Activated naive CD8-positive, alpha-beta T cell treated with anti-CD3 and anti-CD28 coated beads for 36 hours (primary cell): ENCODE results near the gene YY1. TPM values are rescaled to one million over a fixed set of nuclear protein-coding genes. Genes with fewer than 3 reads are reported as not detected.
A peak's percentile ranks its signal among the peaks of the same experiment; 100 is the strongest.

Experiments
- DNase-seq: peaks from one replicate; pipeline ENCODE4 v3.0.0; 2021
- H3K27ac Mint-ChIP-seq: one replicate; pipeline ENCODE4 v1.8.0; 2022; ENCODE audit warnings: mild to moderate bottlenecking, moderate library complexity, mixed read lengths
- H3K27me3 Mint-ChIP-seq: one replicate; pipeline ENCODE4 v1.8.0; 2022; ENCODE audit warnings: mild to moderate bottlenecking, mixed read lengths
- H3K36me3 Mint-ChIP-seq: one replicate; pipeline ENCODE4 v1.8.0; 2021; ENCODE audit warnings: mild to moderate bottlenecking, mixed read lengths
- H3K4me1 Mint-ChIP-seq: one replicate; pipeline ENCODE4 v1.8.0; 2021; ENCODE audit warnings: mixed read lengths
- H3K4me3 Mint-ChIP-seq: one replicate; pipeline ENCODE4 v1.8.0; 2022; ENCODE audit warnings: mild to moderate bottlenecking, moderate library complexity, mixed read lengths
- H3K9me3 Mint-ChIP-seq: one replicate; pipeline ENCODE4 v1.8.0; 2022; ENCODE audit warnings: mixed read lengths
- total RNA-seq, 2 experiments: library from RNA; stranded (reverse); gene quantifications; one replicate each; pipeline ENCODE4 v1.2.3, GENCODE V29; 2021

YY1 gene
- total RNA-seq, 2 experiments from 2014 or later: 109 to 119 TPM

DNA sequence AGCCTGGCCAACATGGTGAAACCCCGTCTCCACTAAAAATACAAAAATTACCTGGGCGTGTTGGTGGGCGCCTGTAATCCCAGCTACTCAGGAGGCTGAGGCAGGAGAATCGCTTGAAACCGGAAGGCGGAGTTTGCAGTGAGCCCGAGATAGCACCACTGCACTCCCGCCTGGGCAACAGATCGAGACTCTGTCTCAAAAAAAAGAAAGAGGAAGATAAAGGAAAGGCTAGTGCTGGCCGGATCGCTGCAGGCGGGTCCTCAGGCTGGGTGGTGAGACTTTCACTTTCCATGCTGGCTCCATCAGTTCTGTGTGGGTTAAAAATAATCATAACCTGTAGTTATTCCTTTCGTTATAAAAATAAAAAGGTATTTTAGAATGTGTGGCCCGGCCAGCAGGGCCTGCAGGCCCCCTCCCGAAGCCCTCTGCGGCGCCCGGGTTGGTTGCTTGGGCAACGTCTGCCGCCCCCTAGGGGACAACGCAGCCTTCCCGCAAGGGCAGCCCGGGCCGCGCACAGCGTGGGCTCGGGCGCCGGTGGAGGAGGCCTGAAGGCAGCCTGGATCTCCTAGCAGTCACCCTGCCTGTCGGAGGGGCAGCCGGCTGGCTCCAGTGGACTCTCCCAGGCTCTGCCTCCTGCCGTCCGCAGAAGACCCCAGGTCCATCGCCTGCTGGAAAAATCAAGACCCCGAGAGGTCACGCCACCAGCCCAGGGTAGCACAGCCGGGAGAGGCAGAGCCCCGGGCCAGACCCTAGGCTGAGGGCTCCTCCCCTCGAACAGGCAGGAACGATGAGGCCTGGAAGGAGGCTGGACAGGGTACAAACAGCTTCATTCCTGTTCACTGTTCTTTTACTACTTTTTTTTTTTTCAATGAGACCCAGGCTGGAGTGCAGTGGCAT is 79.2 kb downstream of the YY1 start:
- H3K27me3 Mint-ChIP-seq: no peaks in the 10 kb centered on the region
- peak overlapping the region; percentile 38 for H3K27ac Mint-ChIP-seq
- H3K4me3 Mint-ChIP-seq: peak overlapping the region; percentile 71
- no peaks in the 10 kb centered on the region for H3K9me3 Mint-ChIP-seq
- peak; percentile 78 for DNase-seq
- H3K36me3 Mint-ChIP-seq: no peaks in the 10 kb centered on the region
- H3K4me1 Mint-ChIP-seq: peaks cover 5% of the 10 kb centered on the region

DNA sequence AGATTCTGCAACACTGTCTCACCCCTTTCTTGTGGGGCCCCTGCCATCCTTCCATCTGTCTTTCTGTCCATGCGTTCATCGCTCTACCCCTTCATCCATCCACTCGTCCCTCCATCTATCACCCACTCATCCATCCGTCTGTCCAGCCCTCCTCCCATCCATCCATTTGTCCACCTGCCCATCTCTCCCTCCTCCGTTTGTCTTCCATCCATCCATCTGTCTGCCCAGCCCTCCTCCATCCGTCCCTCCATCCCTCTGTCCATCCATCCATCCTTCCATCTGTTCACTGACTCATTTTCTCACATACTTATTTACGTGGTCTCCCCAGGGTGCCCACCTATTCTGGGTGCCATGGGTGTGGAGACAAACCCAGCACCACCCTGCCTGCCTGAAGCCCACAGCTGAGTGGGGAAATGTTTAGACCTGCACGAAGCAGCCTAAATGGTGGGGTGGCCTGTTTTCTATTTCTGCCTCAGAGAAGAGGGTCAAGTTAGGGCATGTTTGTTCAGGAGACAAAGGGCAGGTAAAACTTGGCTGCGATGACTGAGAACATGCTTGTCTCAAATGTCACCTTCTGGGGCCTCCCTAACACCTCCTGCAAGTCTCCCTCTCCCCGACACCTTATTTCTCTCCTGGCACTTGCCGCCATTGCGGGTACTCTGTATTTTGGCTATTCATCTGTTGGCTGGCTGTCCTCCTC is 81.4 kb downstream of the YY1 start:
- Mint-ChIP-seq H3K4me3 (no peak overlapping the region), H3K4me1 (peaks cover 5% of the 10 kb centered on the region), H3K9me3 (no peaks in the 10 kb centered on the region), H3K27me3 (no peaks in the 10 kb centered on the region), H3K36me3 (no peaks in the 10 kb centered on the region), H3K27ac (no peak overlapping the region)
- DNase-seq: no peak

DNA sequence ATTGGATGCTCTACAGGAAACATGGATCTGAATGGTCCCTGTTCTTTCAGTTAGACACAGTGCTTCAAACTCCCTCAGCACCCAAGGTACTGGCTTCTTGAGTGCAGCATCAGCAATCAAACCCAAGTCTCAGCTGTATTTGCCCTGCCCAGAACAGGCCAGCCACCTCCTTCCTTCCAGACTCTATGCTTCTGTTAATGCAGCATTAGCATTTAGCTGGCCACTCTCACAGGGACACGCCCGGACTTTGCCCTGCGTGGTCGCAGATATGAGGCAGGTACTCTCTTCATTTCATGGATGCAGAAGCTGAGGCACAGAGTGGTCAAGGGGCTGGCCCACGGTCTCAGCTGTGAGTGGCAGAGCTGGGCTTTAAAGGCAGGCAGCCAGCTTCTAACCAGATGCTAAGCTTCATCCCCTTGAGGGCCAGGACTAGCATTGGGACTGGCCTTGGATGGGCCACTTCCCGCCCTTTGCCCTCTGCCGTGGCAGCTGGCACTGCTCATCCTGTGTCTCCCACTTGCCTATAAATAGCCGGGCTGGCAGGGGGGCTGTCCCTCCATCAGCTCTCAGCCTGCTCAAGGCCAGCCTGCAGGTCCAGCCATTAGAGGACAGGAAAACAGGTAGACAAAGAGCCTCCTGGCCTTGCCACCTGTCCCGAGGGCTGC is 82.7 kb downstream of the YY1 start:
- H3K9me3 Mint-ChIP-seq: no peaks in the 10 kb centered on the region
- H3K27me3 Mint-ChIP-seq: no peaks in the 10 kb centered on the region
- H3K4me3 Mint-ChIP-seq: no peak overlapping the region
- DNase-seq: no peak
- H3K36me3 Mint-ChIP-seq: no peaks in the 10 kb centered on the region
- no peak overlapping the region for H3K27ac Mint-ChIP-seq
- peaks cover 5% of the 10 kb centered on the region for H3K4me1 Mint-ChIP-seq

DNA sequence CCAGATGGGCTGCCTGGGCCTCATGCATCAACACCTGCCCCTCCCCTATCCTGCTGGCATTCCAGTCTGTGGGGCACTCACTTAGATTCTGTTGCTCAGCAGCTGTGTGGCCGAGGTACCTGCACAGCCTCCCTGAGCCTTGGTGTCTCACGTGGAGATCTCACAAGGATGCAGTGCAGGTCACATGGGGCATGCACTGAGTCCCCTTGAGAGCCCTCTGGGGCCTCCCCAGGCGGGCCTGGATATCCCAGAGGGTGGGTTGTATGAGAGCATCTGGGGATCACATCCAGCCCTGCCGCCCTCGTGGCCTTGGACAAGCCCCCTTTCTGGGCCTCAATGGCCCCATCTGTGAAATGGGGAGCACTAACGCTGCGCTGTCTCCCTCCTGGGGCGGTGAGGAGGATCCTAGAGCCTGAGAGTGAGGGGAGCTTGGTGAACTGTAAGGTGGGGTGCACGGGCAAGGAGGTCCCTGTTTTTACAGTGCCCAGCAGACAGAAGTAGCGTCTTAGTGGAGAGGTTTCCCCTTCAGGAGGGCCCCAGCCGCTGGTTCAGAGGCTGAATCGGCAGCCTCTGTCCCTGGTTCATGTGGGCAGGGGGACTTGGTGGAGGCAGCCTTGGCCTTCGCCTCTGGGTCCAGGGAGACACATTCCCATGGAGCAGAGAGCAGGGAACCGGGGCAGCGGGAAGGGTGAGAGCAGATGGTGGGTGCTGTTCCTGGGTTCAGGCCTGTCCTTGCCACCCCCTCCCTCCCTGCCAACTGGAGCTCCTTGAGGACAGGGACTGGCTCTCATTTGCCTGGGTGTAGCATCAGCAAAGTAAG is 83.4 kb downstream of the YY1 start:
- Mint-ChIP-seq H3K27me3 (no peaks in the 10 kb centered on the region), H3K4me1 (peaks cover 5% of the 10 kb centered on the region), H3K36me3 (no peaks in the 10 kb centered on the region), H3K4me3 (no peak overlapping the region), H3K9me3 (no peaks in the 10 kb centered on the region), H3K27ac (no peak overlapping the region)
- DNase-seq: no peak

DNA sequence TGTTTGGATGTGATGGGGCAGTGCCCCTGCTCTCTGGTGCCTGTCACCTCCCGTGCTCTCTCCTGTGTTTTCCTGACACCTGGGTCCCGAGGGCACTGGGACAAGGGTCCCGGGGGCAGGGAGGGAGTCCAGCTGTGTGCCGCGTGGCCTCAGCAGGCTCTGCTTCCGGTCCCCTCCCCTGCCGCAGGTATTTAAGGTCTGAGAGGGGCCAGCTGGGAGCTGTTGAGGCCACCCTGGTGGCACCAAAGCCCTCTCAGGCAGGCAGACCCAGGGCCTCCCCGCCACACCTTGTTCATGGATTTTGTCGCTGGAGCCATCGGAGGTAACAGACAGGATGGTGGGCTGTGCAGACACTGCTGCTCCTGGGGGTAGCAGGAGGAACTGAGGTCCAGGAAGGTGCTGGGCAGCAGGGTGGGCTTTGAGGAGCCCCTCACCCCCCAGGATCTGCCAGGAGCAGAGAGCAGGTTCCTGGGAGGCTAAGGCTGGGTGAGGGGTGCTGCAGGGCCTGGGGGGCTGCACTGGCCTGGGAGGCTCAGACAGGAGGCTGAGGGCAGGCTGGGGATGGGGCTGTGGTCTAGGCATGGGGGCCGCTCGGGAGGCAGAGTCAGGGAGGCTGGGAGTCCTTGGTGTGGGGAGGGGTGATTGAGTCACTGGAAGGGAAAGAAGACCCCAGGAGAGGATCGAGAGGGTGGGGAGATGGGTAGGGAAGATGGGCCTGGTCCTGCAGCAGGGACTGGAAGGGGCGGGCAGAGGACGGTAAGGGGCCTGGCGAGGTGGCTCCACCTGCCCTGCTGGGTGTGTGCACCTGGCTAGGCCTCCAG is 84.4 kb downstream of the YY1 start, which contains the start of gene SLC25A47:
SLC25A47 (plus strand) TSS at position 219 of the 821 bp plus-strand sequence; CDS start at position 295, 76 bp downstream.
- H3K27ac Mint-ChIP-seq: no peak within 1 kb of the TSS
- H3K4me1 Mint-ChIP-seq: no peaks in the 10 kb centered on the region
- DNase-seq: no peak
- H3K4me3 Mint-ChIP-seq: no peak within 1 kb of the TSS
- H3K36me3 Mint-ChIP-seq: no peaks in the 10 kb centered on the region
- no peaks in the 10 kb centered on the region for H3K9me3 Mint-ChIP-seq
- H3K27me3 Mint-ChIP-seq: no peaks in the 10 kb centered on the region

DNA sequence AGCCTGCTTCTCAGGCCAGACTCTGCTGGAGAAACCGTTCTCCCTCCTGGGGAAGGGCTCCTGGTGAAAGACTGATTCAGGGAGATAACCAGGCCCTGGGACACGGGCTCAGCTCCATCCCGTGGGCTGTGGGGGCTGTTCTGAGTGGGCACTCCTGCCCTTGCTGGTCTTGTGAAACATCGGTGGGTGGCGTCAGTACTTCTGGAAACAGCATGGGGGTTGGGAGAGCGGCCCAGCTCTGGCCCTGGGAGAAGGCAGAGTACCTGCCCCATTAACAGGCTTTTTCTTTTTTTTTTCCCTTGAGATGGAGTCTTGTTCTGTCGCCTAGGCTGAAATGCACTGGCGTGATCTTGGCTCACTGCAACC is 85.0 kb downstream of the YY1 start:
- no peaks in the 10 kb centered on the region for H3K4me1 Mint-ChIP-seq
- no peak overlapping the region for H3K4me3 Mint-ChIP-seq
- H3K9me3 Mint-ChIP-seq: no peaks in the 10 kb centered on the region
- no peak overlapping the region for H3K27ac Mint-ChIP-seq
- no peak for DNase-seq
- no peaks in the 10 kb centered on the region for H3K36me3 Mint-ChIP-seq
- no peaks in the 10 kb centered on the region for H3K27me3 Mint-ChIP-seq

DNA sequence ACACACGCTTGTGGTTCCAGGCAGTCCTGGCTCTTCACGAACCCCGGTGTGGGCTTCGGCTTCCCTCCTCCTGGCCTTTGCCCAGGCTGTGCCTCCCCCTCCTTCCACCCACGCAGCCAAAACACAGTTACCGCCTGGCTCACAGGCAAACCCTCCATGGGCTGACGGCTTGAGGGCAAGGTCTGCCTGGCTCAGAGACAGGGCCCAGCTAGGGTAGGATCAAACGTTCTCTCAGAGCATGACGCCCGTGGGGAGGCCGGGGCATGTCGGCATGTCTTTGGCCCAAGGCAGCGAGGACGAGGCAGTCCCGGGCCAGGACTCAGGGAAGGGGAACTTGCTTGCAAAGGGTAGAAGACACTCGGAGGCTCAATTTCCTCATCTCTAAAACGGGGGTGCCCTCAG is 86.3 kb downstream of the YY1 start:
- no peak for DNase-seq
- Mint-ChIP-seq H3K9me3 (no peaks in the 10 kb centered on the region), H3K27me3 (no peaks in the 10 kb centered on the region), H3K36me3 (no peaks in the 10 kb centered on the region), H3K4me3 (no peak overlapping the region), H3K27ac (peak overlapping the region; percentile 44), H3K4me1 (no peaks in the 10 kb centered on the region)

DNA sequence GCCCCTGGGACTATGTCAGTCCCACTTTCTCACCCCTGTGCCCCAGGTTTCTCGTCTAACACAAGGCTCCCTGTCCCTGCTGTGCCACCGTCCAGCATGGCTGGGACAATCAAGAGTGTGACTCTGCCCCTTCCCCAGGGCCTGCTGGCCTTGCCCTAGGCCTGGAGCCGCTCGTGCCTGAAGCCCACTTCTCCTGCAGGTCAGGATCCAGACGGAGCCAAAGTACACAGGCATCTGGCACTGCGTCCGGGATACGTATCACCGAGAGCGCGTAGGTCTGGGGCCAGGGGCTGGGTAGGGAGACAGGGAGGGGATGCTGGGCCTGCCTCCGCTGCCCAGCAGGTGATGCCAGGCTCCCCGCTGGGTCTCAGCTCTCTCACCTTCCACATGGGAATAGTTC is 87.0 kb downstream of the YY1 start:
- Mint-ChIP-seq H3K36me3 (no peaks in the 10 kb centered on the region), H3K27me3 (no peaks in the 10 kb centered on the region), H3K27ac (no peak overlapping the region), H3K9me3 (no peaks in the 10 kb centered on the region), H3K4me3 (no peak overlapping the region), H3K4me1 (no peaks in the 10 kb centered on the region)
- DNase-seq: no peak

DNA sequence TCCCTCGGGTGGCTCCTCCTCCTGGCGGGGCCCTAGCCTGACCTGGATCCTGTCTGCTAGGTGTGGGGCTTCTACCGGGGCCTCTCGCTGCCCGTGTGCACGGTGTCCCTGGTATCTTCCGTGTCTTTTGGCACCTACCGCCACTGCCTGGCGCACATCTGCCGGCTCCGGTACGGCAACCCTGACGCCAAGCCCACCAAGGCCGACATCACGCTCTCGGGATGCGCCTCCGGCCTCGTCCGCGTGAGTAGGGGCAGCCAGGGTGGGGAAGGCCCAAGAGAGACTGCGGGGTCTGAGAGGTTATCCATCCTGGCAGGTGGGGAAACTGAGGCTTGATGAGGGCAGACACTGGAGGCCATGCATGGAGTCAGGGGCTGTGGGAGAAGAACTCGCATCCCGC is 88.2 kb downstream of the YY1 start:
- no peak overlapping the region for H3K27ac Mint-ChIP-seq
- no peaks in the 10 kb centered on the region for H3K4me1 Mint-ChIP-seq
- no peaks in the 10 kb centered on the region for H3K27me3 Mint-ChIP-seq
- no peaks in the 10 kb centered on the region for H3K9me3 Mint-ChIP-seq
- peaks cover 4% of the 10 kb centered on the region for H3K36me3 Mint-ChIP-seq
- no peak overlapping the region for H3K4me3 Mint-ChIP-seq
- DNase-seq: no peak

DNA sequence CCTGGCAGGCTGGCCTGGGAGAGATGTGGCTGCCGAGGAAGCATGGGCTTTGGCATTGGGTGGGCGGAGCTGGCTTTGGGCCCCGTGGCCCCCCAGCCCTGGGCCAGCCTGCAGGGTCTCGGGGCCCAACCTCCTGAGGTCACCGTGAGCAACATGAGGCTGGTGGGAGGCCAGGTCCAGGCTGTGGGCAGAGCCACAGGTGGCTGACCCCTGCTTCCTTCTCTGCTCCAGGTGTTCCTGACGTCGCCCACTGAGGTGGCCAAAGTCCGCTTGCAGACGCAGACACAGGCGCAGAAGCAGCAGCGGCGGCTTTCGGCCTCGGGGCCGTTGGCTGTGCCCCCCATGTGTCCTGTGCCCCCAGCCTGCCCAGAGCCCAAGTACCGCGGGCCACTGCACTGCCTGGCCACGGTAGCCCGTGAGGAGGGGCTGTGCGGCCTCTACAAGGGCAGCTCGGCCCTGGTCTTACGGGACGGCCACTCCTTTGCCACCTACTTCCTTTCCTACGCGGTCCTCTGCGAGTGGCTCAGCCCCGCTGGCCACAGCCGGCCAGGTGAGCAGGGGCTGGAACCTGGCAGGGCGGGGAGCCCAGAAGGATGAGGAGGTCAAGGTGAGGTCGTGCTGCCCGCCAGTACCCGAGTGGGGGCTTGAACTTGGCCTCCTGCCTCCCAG is 89.7 kb downstream of the YY1 start:
- no peaks in the 10 kb centered on the region for H3K9me3 Mint-ChIP-seq
- H3K36me3 Mint-ChIP-seq: peaks cover 8% of the 10 kb centered on the region
- no peak overlapping the region for H3K27ac Mint-ChIP-seq
- no peaks in the 10 kb centered on the region for H3K27me3 Mint-ChIP-seq
- H3K4me3 Mint-ChIP-seq: no peak overlapping the region
- no peak for DNase-seq
- H3K4me1 Mint-ChIP-seq: no peaks in the 10 kb centered on the region

DNA sequence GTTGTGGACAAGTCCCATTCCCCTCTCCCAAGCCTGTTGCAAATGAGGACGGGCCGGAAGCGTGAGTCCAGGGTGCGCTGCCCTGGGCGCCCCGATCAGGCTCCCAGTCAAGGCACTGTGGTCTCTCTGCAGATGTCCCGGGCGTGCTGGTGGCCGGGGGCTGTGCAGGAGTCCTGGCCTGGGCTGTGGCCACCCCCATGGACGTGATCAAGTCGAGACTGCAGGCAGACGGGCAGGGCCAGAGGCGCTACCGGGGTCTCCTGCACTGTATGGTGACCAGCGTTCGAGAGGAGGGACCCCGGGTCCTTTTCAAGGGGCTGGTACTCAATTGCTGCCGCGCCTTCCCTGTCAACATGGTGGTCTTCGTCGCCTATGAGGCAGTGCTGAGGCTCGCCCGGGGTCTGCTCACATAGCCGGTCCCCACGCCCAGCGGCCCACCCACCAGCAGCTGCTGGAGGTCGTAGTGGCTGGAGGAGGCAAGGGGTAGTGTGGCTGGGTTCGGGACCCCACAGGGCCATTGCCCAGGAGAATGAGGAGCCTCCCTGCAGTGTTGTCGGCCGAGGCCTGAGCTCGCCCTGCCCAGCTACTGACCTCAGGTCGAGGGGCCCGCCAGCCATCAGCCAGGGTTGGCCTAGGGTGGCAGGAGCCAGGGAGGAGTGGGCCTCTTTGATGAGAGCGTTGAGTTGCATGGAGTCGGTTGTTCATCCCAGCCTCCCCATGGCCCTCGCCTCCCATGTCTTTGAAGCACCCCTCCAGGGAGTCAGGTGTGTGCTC is 90.5 kb downstream of the YY1 start:
- no peaks in the 10 kb centered on the region for H3K4me1 Mint-ChIP-seq
- no peak for DNase-seq
- H3K36me3 Mint-ChIP-seq: peaks cover 9% of the 10 kb centered on the region
- H3K27me3 Mint-ChIP-seq: no peaks in the 10 kb centered on the region
- H3K4me3 Mint-ChIP-seq: no peak overlapping the region
- H3K9me3 Mint-ChIP-seq: no peaks in the 10 kb centered on the region
- H3K27ac Mint-ChIP-seq: no peak overlapping the region

DNA sequence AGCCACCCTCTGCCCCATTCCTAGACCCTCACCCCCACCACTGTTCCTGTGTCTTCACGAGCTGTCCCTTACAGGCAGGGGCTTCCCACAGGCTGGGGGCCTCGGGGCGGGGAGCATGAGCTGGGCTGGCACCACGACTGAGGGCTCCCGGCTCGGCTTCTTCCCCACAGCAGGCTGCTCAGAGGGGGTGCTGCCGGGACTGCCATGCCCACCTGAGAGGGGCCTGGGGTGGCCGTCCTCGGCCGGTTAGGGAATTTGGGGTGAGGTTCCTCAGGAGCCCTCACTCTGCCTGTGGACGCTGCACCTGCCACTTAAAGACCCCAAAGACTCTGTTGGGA is 91.0 kb downstream of the YY1 start:
- Mint-ChIP-seq H3K27me3 (no peaks in the 10 kb centered on the region), H3K4me1 (no peaks in the 10 kb centered on the region), H3K9me3 (no peaks in the 10 kb centered on the region), H3K4me3 (no peak overlapping the region), H3K27ac (no peak overlapping the region), H3K36me3 (peaks cover 14% of the 10 kb centered on the region)
- DNase-seq: no peak

DNA sequence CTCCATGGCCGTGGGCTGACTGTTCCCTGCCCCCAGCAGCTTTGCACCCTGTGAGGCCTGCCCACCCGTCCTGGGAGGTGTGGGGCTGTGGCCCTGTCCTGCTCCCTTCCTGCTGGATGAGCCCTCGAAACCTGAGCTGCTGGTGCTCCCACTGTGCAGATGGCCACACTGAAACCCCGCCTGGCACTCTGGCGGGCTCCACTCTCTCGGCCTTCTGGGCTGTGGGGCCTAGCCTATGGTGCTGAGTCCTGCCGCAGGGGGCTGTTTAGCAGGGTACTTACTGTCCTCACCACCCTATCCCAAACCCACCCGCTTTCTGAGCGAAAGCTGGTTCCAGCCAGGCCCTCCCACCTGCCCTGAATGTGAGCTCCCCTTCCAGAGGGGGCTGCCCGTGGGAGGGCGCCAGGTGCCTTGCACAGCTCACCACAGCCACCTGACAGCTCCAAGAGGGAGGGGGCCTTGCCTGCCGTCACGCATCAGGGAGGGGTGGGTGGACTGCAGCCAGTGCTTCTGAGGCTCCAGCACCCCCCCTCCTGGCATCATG is 91.5 kb downstream of the YY1 start:
- H3K27ac Mint-ChIP-seq: no peak overlapping the region

More for the DNA sequence above, 91.5 kb downstream of the YY1 start:
- no peak for DNase-seq
- no peak overlapping the region for H3K4me3 Mint-ChIP-seq
- no peaks in the 10 kb centered on the region for H3K4me1 Mint-ChIP-seq
- no peaks in the 10 kb centered on the region for H3K27me3 Mint-ChIP-seq
- peaks cover 15% of the 10 kb centered on the region for H3K36me3 Mint-ChIP-seq
- no peaks in the 10 kb centered on the region for H3K9me3 Mint-ChIP-seq
